MCF 10A (cell line): ENCODE results near the gene RALGPS1. TPM values are rescaled to one million over a fixed set of nuclear protein-coding genes. Genes with fewer than 3 reads are reported as not detected.

Experiments used
- BruUV-seq: library from RNA; stranded (reverse); fragments of 400-500 nt; replicated peaks from 2 replicates; lab custom pipeline; 2021; lab: Mats Ljungman, UMichigan
- CTCF ChIA-PET: fragments of 300-600 bp; sonication (Branson Sonifier 250); formaldehyde crosslinking; extraction: SDS; loops from one replicate; lab custom pipeline; 2021; ENCODE audit warnings: antibody characterized with exemption, inconsistent platforms; lab: Yijun Ruan, JAX
- POLR2A ChIA-PET: fragments of 300-600, 350-650 bp; sonication (Branson Sonifier 250); formaldehyde crosslinking; extraction: SDS; loops from one replicate; lab custom pipeline; 2020; ENCODE audit warnings: antibody characterized with exemption, inconsistent platforms; lab: Yijun Ruan, JAX
- DNase-seq: peaks from one replicate; pipeline ENCODE4 v3.0.0-alpha.2; 2018; ENCODE audit not compliant: unreplicated experiment
- H3K27ac Mint-ChIP-seq: one replicate; pipeline ENCODE4 v1.8.0; 2022; ENCODE audit warnings: mild to moderate bottlenecking, low read depth, mixed read lengths; ENCODE audit not compliant: unreplicated experiment
- H3K27me3 Mint-ChIP-seq: one replicate; pipeline ENCODE4 v1.8.0; 2022; ENCODE audit warnings: mixed read lengths; ENCODE audit not compliant: insufficient read depth, unreplicated experiment
- H3K36me3 Mint-ChIP-seq: one replicate; pipeline ENCODE4 v1.8.0; 2022; ENCODE audit warnings: mild to moderate bottlenecking, moderate library complexity, mixed read lengths; ENCODE audit not compliant: insufficient read depth, unreplicated experiment
- H3K4me1 Mint-ChIP-seq: one replicate; pipeline ENCODE4 v1.8.0; 2022; ENCODE audit warnings: mixed read lengths; ENCODE audit not compliant: insufficient read depth, unreplicated experiment
- H3K4me3 Mint-ChIP-seq: one replicate; pipeline ENCODE4 v1.8.0; 2022; ENCODE audit warnings: mild to moderate bottlenecking, moderate library complexity, mixed read lengths; ENCODE audit not compliant: unreplicated experiment
- H3K9me3 Mint-ChIP-seq: one replicate; pipeline ENCODE4 v1.8.0; 2022; ENCODE audit warnings: mixed read lengths; ENCODE audit not compliant: unreplicated experiment
- CTCF ChIP-seq: fragments of 200-600 bp; IDR thresholded peaks from one replicate; pipeline ENCODE4 v1.8.0; 2022; ENCODE audit warnings: antibody characterized with exemption, mild to moderate bottlenecking; ENCODE audit not compliant: unreplicated experiment
- intact Hi-C: fragments of 100-400 bp; cut with micrococcal nuclease; formaldehyde crosslinking; loops from 2 replicates; pipeline ENCODE4 v1.14.1; 2022
- total RNA-seq: library from RNA; stranded (reverse); gene quantifications from 2 replicates; pipeline ENCODE4 v1.2.3, GENCODE V29; 2022

Gene RALGPS1
- total RNA-seq, 1 experiment from 2014 or later: 2.4 TPM

- Mint-ChIP-seq H3K4me3 (no peak overlapping the region), H3K9me3 (no peaks in the 10 kb centered on the region), H3K27ac (no peak overlapping the region), H3K36me3 (no peaks in the 10 kb centered on the region), H3K4me1 (no peaks in the 10 kb centered on the region), H3K27me3 (no peaks in the 10 kb centered on the region)
- ChIA-PET CTCF (interaction anchor here (0.6 to 1.4 kb wide), 3 partner anchors 8 to 543 kb away, joined by 3 to 4 read pairs (median 3); no protein-coding TSS in a partner anchor), POLR2A (interaction anchor here (0.5 kb wide), 1 partner anchor 227 kb away, joined by 3 read pairs; no protein-coding TSS in a partner anchor)
- DNase-seq: no peak
- no TSS peak for BruUV-seq
- intact Hi-C loops: no loop called here
- TF ChIP-seq CTCF: no peak
Measured at GRCh38 chr9:126973651-126974529, 59.3 kb downstream of the RALGPS1 start.

DNA sequence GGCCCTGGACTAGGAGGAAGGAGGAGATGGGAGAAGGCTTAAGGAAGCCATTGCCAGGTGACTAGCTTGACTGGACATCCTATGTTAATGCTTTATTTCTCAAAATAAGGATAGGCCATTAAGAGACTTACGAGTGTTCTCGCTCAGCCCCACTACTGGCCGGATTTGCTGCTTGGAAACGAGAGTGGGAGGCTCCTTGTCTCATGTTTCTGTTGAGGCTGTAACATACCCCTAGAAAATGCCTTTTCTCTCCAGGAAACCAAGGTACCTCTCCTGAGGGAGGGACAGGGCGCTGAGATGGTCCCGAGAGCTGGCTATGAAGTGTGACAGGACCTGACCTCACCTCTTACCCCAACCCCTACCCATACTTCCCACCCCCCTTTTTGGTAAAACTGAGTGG is 60.0 kb downstream of the RALGPS1 start:
- TF ChIP-seq CTCF: no peak
- DNase-seq: no peak
- H3K27me3 Mint-ChIP-seq: no peaks in the 10 kb centered on the region
- H3K36me3 Mint-ChIP-seq: no peaks in the 10 kb centered on the region
- H3K9me3 Mint-ChIP-seq: no peaks in the 10 kb centered on the region
- no TSS peak for BruUV-seq
- intact Hi-C loops: no loop called here
- H3K4me3 Mint-ChIP-seq: no peak overlapping the region
- CTCF ChIA-PET: interaction anchor here (1.4 kb wide), 1 partner anchor 224 kb away, joined by 4 read pairs; no protein-coding TSS in a partner anchor
- no peak overlapping the region for H3K27ac Mint-ChIP-seq
- POLR2A ChIA-PET: interaction anchor here (0.5 kb wide), 1 partner anchor 226 kb away, joined by 3 read pairs; no protein-coding TSS in a partner anchor
- H3K4me1 Mint-ChIP-seq: no peaks in the 10 kb centered on the region

DNA sequence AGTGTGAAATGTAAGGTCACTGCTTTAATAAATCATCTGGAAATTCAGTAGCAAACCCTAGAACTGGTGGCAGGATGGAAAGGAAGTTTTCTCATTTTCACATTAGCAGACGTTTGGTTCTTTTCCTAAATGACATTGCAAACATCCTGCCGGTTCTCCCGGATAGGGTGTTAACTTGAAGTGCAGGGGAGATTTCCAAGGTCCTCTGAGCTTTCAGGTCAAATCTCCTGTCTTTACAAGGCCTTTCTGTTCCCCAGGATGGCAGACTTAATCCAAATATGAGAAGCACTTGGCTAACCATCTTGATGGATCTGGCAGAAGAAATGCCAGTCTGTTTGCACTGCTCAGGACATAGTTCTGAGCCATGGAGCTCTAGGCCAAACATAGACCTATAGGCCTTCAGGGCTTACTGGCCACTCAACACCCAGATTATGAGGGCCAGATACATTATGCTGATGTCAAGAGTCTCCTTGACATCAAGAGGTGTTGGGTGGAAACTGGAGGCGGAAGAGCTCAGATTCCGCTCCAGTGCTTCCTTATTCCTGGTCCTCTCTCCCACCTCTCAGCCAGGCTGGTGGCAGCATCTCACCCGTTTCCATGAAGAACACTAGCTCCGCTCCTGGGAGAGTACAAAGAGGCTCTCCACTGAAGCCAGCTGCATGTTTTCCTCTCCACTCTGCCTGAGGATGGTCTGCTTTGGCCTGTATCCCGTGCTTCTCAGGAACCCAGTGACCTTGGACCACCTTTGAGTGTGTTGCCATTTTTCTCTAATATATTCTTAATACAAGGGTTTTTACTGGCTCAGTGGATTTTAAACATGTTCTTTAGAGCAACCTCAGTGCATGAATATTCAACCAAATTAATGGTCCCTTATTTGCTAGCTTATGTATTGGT is 61.0 kb downstream of the RALGPS1 start:
- Mint-ChIP-seq H3K4me3 (no peak overlapping the region), H3K36me3 (no peaks in the 10 kb centered on the region), H3K4me1 (no peaks in the 10 kb centered on the region), H3K9me3 (no peaks in the 10 kb centered on the region), H3K27me3 (no peaks in the 10 kb centered on the region), H3K27ac (no peak overlapping the region)
- no TSS peak for BruUV-seq
- no peak for TF ChIP-seq CTCF
- CTCF ChIA-PET: interaction anchor here (0.6 to 2.0 kb wide), 6 partner anchors 10 to 263 kb away, joined by 3 to 7 read pairs (median 4); no protein-coding TSS in a partner anchor
- POLR2A ChIA-PET: no interaction called here
- intact Hi-C loops: no loop called here
- no peak for DNase-seq
